IPS-NIHi11 (cell line): ENCODE results near the gene SLC39A11.
"Not testable (repeated sequence)": the region's sequence is repeated elsewhere in the genome, so short reads cannot be mapped to it uniquely, and the experiment has no call there.

Experiments
- DNase-seq: peaks from one replicate; pipeline ENCODE4 v3.0.0; 2012; ENCODE audit warnings: mixed read lengths, low spot score

Gene SLC39A11

DNA sequence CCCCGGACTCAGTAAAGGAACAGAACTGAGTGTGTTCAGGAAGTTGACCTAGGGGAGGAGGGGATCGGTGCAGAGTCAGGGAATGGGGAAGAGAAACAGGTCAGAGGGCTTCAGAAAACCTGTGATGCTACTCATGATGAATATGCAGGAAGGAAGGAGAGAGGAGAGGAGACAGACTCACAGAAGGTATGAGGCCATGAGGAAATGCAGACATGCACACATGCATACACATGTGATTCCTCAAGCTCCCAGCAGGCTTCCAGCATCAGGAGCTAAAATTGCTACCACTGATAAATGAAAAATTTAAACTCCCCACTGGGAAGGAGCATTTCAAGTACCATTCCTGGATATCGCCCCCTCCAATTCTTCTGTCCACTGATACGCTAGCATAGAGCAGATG is 262.6 kb downstream of the SLC39A11 start:
- no peak for DNase-seq

DNA sequence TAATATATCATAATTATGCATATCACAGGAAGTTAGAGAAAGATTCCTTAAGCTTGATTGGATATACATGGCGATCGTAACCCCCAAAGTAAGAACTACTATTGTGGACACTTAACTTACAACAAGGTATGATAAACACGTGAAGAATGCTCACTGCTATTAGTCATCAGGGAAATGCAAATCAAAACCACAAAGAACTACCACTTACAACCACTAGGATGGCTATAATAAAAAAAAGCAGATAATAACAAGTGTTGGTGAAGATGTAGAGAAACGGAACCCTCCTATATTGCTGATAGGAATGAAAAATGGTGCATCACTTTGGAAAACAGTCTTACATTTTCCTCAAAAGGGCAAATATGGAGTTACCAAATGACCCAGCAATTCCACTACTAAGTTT is 265.9 kb downstream of the SLC39A11 start:
- no peak for DNase-seq

GRCh38 chr17:72826059-72826458 is 266.4 kb downstream of the SLC39A11 start:
- DNase-seq: not testable (repeated sequence)

DNA sequence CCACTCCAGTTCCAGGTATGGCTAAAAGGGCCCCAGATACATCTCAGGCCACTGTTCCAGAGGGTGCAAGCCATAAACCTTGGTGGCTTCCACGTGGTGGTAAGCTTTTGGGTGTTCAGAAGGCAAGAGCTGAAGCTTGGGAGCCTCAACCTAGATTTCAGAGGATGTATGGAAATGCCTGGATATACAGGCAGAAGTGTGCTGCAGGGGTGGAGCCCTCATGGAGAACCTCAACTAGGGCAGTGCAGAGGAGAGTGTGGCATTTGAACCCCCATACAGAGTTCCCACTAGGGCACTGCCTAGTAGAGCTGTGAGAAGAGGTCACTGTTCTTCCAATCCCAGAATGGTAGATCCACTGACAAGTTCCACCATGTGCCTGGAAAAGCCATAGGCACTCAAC is 267.3 kb downstream of the SLC39A11 start:
- DNase-seq: no peak

- DNase-seq: not testable (repeated sequence)
Observed at GRCh38 chr17:72824267-72824666, 268.2 kb downstream of the SLC39A11 start.

- DNase-seq: peak; percentile 45
Observed at GRCh38 chr17:72822358-72823023, 270.0 kb downstream of the SLC39A11 start.

DNA sequence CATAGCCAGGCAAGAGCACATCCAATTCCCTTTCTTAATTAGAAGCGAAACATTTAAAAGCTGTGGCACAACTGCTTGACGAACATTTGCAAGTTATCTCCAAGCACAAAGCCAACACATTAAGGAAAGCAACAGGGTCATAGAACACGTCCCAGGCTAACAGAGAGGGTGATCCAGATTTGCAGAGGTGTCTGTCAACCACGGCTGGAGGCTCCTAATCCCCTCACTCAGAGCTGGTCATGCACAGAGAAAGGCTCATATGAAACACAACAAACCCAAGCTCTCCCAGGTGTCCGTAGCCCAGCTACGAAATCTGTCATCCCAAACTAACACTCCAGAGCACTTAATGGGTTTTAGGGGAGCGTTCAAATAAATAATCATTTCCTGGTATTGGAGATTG is 276.1 kb downstream of the SLC39A11 start:
- no peak for DNase-seq

GRCh38 chr17:72813481-72813880 is 279.0 kb downstream of the SLC39A11 start:
- DNase-seq: no peak

- no peak for DNase-seq
Observed at GRCh38 chr17:72812823-72813222, 279.7 kb downstream of the SLC39A11 start.

GRCh38 chr17:72811976-72812687 is 280.4 kb downstream of the SLC39A11 start:
- DNase-seq: no peak

DNA sequence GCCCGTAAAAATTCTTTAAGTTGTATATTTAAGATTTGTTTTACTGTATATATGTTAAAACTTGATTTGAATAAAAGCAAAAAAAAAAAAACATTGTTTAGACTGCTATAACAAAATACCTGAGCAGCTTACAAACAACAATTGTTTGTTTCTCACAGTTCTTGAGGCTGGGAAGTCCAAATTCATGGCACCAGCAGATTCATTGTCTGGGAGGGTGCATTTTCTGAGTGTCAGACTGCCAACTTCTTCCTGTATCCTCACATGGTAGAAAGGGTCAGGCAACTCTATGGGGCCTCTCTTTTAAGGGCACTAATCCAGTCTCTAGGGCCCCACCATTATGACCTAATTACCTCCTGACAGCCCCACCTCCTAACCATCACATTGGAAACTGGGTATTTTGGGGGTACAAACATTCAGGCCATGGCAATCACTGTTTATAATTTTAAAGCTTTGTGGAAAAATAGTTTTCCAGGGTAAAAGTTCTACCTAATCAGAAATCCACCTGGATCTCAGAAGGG is 281.4 kb downstream of the SLC39A11 start:
- DNase-seq: no peak

GRCh38 chr17:72806011-72806410 is 286.5 kb downstream of the SLC39A11 start:
- DNase-seq: no peak

DNA sequence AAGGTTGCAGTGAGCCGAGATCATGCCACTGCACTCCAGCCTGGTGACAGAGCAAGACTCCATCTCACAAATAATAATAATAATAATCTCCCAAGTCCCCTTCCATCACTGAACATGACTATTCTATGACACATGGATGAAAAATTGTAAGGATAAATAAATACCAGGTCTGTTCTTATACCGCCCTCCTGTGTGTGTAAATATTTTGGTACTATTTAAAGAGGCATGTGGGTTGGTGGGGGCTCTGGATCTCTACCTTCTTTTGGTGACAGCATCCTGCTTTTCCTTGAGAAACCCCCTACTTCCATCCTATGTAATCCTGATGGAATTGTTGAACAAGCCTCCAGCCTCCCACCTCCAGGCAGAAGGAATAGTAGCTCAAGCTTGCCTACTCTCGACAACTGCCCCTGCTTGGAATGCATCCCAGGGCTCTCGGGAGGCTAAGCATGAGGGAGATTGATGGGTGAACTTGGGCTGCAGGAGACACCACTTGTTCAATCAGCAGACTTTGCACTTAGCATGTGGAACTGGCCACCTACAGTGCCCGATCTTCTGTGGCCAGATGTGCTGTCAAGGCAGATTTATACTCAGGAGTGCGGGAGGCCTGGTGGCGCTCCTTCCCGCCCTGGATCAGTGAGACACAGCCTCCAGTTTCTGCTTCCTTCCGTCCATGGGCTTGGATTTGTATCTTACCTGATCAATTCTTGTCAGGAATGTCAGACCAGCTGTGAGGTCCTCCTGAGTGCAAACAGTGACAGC is 287.4 kb downstream of the SLC39A11 start:
- DNase-seq: no peak

DNA sequence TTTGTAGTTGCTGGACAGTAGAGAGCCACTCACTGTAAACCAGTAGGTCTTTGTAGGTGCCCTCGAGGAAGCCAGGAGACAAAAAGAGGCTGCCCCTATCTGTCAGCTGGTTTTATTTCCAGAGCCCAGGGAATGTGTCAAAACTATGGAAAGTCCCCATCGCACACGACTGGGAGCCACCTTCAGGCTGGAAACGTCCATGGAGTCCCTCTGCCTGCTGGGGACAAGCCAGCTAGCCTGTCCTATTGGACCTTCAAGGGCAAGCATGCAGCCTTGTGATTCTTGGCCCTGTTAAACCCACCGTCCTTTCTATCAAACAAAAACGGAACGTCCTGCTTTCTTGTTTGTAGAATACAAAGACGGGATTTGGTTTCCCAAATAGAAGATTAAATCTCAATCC is 289.8 kb downstream of the SLC39A11 start:
- no peak for DNase-seq

DNA sequence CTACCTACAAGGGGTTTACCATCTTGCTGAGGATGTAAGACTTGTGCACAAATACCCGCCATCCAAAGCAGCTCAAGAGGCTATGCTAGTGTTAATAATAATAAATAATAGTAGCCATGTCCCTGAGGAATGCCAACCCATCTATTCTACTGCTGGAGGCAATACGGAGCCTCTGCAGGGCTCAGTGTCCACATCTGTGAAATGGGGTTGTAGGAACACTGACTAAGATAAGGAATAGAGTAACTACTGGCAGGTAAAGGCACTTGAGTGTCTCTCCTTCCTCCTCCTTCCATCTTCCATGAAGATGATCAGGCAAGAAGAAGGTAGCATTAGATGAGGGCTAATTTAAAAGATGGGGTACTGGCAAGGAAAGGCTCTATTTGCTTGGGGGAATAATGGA is 295.3 kb downstream of the SLC39A11 start:
- DNase-seq: no peak

DNA sequence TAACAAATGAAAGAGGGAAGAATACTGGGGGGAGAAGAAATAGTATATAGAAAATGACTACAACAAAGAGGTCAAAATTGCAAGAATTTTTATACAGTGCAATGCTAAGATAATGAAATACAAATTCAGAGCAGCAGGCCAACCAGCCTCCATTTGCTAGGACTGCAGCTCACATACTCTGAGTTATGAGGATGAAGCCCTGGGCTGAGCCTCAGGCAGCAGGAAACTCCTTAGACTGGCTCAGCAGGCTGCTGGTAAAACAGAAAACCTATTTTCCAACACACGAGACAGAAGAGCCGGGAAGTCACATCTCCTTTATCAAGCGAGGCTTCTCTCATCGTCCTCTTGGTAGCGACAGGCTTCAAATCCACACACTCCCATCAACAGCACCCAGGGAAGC is 296.5 kb downstream of the SLC39A11 start:
- DNase-seq: no peak

DNA sequence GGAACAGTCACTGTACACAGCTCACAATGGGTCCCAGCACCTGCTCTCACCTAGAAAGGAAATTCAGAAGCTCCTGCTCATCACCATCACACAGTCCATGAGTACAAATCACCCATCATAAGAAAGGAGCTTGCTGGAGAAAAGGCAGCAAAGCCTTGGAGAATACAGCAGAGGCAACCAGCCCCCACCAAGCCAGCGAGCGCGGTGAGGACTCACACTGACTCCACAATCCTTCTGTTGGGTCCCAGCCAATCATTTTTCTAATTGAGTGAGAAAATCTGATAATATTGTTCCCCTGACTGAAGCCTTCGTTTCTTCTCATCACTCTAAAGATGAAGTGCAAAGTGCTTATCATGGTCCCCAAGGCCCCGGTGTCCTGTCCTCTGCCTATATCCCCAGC is 298.3 kb downstream of the SLC39A11 start:
- no peak for DNase-seq

DNA sequence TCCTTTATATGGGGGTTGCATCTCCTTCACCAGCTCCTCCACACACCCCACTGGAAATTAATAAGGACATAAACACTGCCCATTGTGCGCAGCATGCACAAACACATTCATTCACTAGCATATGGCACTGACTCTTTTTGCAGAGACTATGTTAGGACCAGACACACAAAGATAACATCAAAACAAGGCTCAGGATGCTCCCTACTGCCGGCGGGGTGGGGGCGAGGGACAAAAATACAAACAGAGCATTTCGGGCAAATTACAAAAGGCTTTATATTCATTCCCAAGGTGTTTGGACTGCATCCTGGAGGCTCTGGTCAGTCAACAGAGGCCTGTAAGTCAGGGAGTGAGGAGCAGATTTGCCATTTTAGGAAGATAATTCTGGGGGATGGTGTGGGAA is 299.7 kb downstream of the SLC39A11 start:
- DNase-seq: no peak

GRCh38 chr17:72790190-72790589 is 302.3 kb downstream of the SLC39A11 start:
- DNase-seq: no peak

GRCh38 chr17:72789711-72790110 is 302.8 kb downstream of the SLC39A11 start:
- no peak for DNase-seq

DNA sequence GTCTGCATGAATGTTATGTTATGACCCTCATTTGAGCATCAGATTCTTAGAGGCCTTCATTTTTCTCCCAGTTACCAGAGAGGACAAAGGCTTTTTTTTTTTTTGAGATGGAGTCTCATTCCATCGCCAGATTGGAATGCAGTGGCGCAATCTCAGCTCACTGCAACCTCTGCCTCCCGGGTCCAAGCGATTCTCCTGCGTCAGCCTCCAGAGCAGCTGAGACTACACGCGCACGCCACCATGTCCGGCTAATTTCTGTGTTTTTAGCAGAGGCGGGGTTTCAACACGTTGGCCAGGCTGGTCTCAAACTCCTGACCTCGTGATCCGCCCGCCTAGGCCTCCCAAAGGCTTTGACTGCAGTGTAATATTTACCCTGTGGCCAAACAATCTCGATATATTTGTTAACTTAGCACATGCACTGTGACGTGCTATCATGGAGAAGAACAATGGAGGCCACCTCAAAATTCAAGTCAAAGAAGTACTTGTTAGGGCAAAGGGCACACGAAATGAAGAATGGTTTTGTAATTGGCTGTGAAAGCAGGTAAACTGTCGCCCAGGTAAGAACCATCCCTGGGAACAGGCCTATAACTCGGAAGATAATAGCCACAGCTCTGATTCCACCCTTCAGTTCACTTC is 303.4 kb downstream of the SLC39A11 start:
- DNase-seq: no peak

DNA sequence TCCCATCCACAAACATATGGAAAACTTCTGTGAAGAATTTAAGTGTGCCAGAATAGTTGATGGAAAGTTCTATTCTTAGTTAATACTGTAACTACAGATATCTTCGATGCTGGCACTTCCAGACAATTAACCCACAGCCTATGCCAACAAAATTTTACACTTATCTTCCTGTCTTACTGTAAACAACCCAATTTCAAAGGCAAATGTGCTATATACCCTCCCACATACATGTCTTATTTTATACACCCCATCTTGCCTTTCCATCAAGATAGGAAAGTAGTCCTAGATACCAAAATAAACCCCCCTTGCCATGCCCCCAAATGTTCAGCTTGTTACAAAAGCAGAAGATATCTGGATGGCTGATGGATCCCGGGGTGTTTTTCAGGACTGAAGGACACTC is 306.3 kb downstream of the SLC39A11 start:
- no peak for DNase-seq
